Measurements from ENCODE around the gene FKBP6.
"Not testable (repeated sequence)": the region's sequence is repeated elsewhere in the genome, so short reads cannot be mapped to it uniquely, and the experiment has no call there.

GRCh38 chr7:73377413-73378200 is 49.6 kb downstream of the FKBP6 start:
- TF ChIP-seq ZBTB7A (IDR thresholded peaks at IDR 0.05; ENCODE audit: borderline replicate concordance, control insufficient read depth, low read depth, low read length); ZNF830 (CRISPR knock-in tag; IDR thresholded peaks at IDR 0.05); ZNF124 (CRISPR knock-in tag; IDR thresholded peaks at IDR 0.05); TSHZ1 (CRISPR knock-in tag; IDR thresholded peaks at IDR 0.05); POLR2A (conservative IDR thresholded peaks at IDR 0.05); SMARCE1 (IDR thresholded peaks at IDR 0.05); CEBPB (tag; IDR thresholded peaks at IDR 0.05): not testable (repeated sequence)
